ENCODE results near the gene ANKRD65. TPM values are rescaled to one million over a fixed set of nuclear protein-coding genes. Genes with fewer than 3 reads are reported as not detected.

The ANKRD65 gene
- total and polyA plus RNA-seq, 2 experiments from 2014 or later: 0.32 to 0.60 TPM

DNA sequence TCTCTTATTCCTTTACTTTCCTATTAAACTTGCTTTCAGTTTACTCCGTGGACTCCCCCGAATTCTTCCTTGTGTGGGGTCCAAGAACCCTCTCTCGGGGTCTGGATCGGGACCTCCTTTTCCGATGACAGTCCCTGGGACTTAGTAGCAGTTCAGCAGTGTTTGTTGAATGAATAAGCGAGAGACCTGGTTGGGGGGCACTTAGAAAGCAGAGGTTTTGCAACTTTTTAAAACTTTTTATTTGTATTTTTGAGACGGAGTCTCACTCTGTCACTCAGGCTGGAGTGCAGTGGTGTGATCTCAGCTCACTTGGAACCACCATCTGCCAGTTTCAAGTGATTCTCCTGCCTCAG is 2.1 kb upstream of the ANKRD65 start:
- no peak for DNase-seq (ENCODE audit: low read depth in 1 of 2, low spot score in 1 of 2)
- no peaks in the 10 kb centered on the region for H3K36me3 ChIP-seq
- no peaks in the 10 kb centered on the region for H3K9me3 ChIP-seq (ENCODE audit: low read depth)
- H3K27ac ChIP-seq: no peak overlapping the region
- no peak for TF ChIP-seq CTCF (IDR thresholded peaks at IDR 0.05; ENCODE audit: low read depth, low read length)
- H3K4me1 ChIP-seq (ENCODE audit: low read depth): no peaks in the 10 kb centered on the region
- H3K27me3 ChIP-seq: no peaks in the 10 kb centered on the region
- H3K4me3 ChIP-seq: no peak overlapping the region

DNA sequence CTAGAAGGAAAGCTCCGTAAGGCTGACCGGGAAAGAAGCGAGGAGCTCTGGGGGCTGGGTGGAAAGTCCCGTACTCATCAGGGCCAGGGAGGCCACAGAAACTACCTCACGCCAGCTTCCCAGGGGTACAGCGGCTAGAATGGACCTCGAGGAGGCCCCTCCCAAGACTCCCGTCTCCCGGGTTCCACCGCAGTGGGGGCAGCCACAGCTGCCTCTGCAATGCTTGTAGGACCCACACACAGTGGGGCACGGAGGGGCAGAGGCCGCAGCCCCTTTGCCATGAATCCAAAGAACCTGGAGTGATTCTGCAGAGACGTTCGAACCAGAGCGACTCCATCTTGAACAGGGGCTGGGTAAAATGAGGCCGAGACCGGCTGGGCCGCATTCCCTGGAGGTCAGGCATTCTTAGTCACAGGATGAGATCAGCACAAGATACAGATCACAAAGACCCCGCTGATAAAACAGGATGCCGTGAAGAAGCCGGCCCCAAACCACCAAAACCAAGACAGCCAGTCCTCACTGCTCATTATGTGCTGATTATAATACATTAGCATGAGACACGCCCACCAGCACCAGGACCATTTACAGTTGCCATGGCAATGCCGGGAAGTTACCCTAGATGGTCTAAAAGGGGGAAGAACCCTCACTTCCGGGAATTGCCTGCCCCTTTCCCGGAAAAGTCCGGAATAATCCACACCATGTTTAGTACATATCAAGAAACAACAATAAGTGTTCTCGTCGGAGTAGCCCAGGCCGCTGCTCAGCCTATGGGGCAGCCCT is 1.6 kb upstream of the ANKRD65 start:
- no peak for DNase-seq (ENCODE audit: low read depth in 1 of 2, low spot score in 1 of 2)
- Histone ChIP-seq H3K4me3 (no peak overlapping the region), H3K27ac (no peak overlapping the region), H3K27me3 (no peaks in the 10 kb centered on the region), H3K36me3 (no peaks in the 10 kb centered on the region), H3K9me3 (ENCODE audit: low read depth) (no peaks in the 10 kb centered on the region), H3K4me1 (ENCODE audit: low read depth) (no peaks in the 10 kb centered on the region)
- no peak for TF ChIP-seq CTCF (IDR thresholded peaks at IDR 0.05; ENCODE audit: low read depth, low read length)

DNA sequence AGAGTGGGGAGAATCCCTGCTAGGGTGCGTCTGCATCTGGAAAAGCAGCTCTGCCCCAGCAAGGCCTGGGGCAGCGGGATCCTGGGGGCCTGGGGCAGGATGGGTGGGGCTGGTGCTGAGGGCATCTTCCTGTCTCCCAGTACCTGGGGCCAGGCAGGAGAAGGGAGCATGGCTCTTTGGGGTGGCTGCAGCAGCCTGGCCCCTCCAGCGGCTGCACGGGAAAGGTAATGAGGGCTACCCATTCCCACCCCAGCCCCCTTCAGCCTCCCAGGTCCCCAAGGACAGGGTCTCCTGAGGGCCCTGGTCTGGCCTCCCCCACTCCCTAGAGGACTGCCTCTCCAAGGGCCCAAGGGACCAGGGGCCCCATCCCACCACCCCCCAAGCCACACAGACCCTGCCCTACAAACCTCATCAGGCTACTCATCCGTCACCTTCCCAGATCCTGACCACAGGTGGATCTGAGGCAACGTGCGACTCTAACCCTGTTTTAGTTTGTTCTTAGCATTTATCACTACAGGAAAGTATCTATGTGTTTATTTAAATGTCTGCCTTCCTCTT is 910 bp upstream of the ANKRD65 start:
- no peak overlapping the region for H3K4me3 ChIP-seq
- no peak for TF ChIP-seq CTCF (IDR thresholded peaks at IDR 0.05; ENCODE audit: low read depth, low read length)
- no peak for DNase-seq (ENCODE audit: low read depth in 1 of 2, low spot score in 1 of 2)
- H3K4me1 ChIP-seq (ENCODE audit: low read depth): no peaks in the 10 kb centered on the region
- H3K36me3 ChIP-seq: no peaks in the 10 kb centered on the region
- H3K27ac ChIP-seq: no peak overlapping the region
- no peaks in the 10 kb centered on the region for H3K27me3 ChIP-seq
- H3K9me3 ChIP-seq (ENCODE audit: low read depth): no peaks in the 10 kb centered on the region

DNA sequence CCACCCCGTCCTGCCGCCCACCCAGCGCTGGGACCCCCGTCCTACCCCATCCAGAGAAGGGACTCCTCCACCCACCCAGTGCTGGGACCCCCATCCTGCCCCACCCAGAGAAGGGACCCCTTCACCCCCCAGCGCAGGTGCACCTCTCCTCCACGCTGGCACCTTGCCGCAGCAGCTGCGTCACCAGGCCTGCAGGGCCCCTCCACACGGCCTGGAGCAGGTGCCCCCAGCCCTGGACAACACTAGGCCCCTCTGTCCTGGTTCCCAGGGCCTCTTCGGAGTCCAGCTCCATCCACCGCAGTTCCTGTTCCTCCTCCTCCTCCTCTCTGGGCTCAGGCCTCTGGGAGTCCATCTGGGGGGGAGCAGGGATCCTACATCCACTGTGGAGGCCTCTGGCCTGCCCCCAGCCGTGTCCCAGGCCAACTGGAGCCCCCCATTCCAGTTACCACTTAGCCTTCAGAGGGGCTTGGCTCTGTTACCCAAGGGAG is 378 bp downstream of the ANKRD65 start:
- no peak for DNase-seq (ENCODE audit: low read depth in 1 of 2, low spot score in 1 of 2)
- Histone ChIP-seq H3K27me3 (no peaks in the 10 kb centered on the region), H3K4me1 (ENCODE audit: low read depth) (no peaks in the 10 kb centered on the region), H3K36me3 (no peaks in the 10 kb centered on the region), H3K27ac (no peak overlapping the region), H3K9me3 (ENCODE audit: low read depth) (no peaks in the 10 kb centered on the region), H3K4me3 (no peak overlapping the region)
- TF ChIP-seq CTCF (IDR thresholded peaks at IDR 0.05; ENCODE audit: low read depth, low read length): no peak

DNA sequence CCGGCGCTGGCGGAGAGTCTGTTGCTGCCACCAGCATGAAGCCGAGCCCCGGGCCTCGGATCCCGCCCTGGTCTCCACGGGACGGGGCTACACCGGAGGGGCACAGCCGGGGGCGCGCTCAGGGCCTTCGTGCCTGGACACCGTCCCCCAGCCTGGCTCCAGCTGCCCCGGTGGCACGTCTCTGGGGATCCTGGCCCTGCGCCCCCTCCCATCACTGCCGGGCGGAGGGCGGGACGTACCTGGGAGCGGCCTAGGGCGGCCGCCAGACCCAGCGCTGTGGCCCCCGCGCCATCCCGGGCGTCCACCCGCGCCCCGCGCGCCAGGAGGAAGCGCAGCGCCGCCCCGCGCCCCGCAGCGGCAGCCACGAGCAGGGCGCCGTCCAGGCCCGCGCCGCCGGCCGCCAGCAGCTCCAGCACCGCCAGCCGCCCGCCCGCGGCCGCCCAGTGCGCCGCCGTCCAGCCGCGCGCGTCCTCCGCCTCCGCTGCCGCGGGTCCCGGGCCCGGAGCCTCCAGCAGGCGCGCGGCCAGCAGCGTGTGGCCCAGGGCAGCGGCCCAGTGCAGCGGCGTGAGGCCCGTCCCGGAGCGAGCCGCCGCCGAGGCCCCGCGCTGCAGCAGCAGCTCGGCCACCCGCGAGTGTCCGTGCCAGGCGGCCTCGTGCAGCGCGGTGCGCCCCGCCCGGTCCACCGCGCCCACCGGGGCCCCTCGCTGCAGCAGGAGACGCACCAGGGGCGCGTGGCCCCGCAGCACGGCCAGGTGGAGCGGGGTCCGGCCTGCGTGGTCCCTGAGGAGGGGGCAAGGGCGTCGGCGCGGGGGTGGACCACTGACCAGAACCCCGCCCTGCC is 1.0 kb downstream of the ANKRD65 start:
- peak in 1 of 2 donors; percentile 39 for DNase-seq (ENCODE audit: low read depth in 1 of 2, low spot score in 1 of 2)
- no peaks in the 10 kb centered on the region for H3K27me3 ChIP-seq
- no peaks in the 10 kb centered on the region for H3K9me3 ChIP-seq (ENCODE audit: low read depth)
- no peak for TF ChIP-seq CTCF (IDR thresholded peaks at IDR 0.05; ENCODE audit: low read depth, low read length)
- H3K4me1 ChIP-seq (ENCODE audit: low read depth): no peaks in the 10 kb centered on the region
- H3K4me3 ChIP-seq: no peak overlapping the region
- no peaks in the 10 kb centered on the region for H3K36me3 ChIP-seq
- H3K27ac ChIP-seq: no peak overlapping the region
